CD4-positive, alpha-beta T cell (primary cell): ENCODE measurements around the gene SRP54. TPM values are rescaled to one million over a fixed set of nuclear protein-coding genes. Genes with fewer than 3 reads are reported as not detected.

Source experiments
- ATAC-seq: fragments of 200-7000 bp; cut with Tn5 transposase; one replicate; pipeline ENCODE4 v1.10.0; 2022; ENCODE audit warnings: mild to moderate bottlenecking; ENCODE audit not compliant: poor library complexity
- CTCF ChIA-PET: fragments of 350-600 bp; sonication (Branson Sonifier 250); formaldehyde crosslinking; loops from one replicate; lab custom pipeline; 2021; ENCODE audit warnings: antibody characterized with exemption, inconsistent platforms; lab: Charles Lee
- POLR2A ChIA-PET: fragments of 350-600 bp; sonication (Branson Sonifier 250); formaldehyde crosslinking; loops from one replicate; lab custom pipeline; 2021; ENCODE audit warnings: antibody characterized with exemption, inconsistent platforms; lab: Charles Lee
- DNase-seq, 14 experiments: peaks; one replicate each; pipeline ENCODE4 v3.0.0-alpha.2; 2013 to 2020; ENCODE audit warnings: mixed read lengths in 2 of 14
- H3K27ac ChIP-seq, 2 donors: one replicate each; pipeline versions ENCODE4 v1.5.1 to v1.7.0; 2013; ENCODE audit warnings: low read length in 2 of 2, low read depth in 1 of 2, mild to moderate bottlenecking in 1 of 2
- H3K27me3 ChIP-seq, 2 experiments: 1 replicate in 1 of 2; 2 replicates in 1 of 2; pipeline versions ENCODE4 v1.6.1 to v1.7.0; 2013; ENCODE audit warnings: low read length in 2 of 2, control low read depth in 1 of 2, mild to moderate bottlenecking in 1 of 2, moderate library complexity in 1 of 2; ENCODE audit not compliant: insufficient read depth in 2 of 2, control insufficient read depth in 1 of 2
- H3K36me3 ChIP-seq: one replicate; pipeline ENCODE4 v1.6.1; 2013; ENCODE audit warnings: low read length, control low read depth; ENCODE audit not compliant: insufficient read depth
- H3K4me1 ChIP-seq: one replicate; pipeline ENCODE4 v1.6.1; 2013; ENCODE audit warnings: low read length, control low read depth; ENCODE audit not compliant: insufficient read depth
- H3K4me3 ChIP-seq: one replicate; pipeline ENCODE4 v1.5.1; 2013; ENCODE audit warnings: mild to moderate bottlenecking, low read length, moderate library complexity
- H3K9me3 ChIP-seq, 2 experiments: 1 replicate in 1 of 2; 2 replicates in 1 of 2; pipeline versions ENCODE4 v1.6.1 to v1.7.0; 2013; ENCODE audit warnings: low read length in 2 of 2, mild to moderate bottlenecking in 2 of 2, control low read depth in 1 of 2, moderate library complexity in 1 of 2; ENCODE audit not compliant: control insufficient read depth in 1 of 2, insufficient read depth in 1 of 2
- H3K27ac Mint-ChIP-seq: one replicate; pipeline ENCODE4 v1.8.0; 2020; ENCODE audit warnings: mixed read lengths
- H3K27me3 Mint-ChIP-seq: one replicate; pipeline ENCODE4 v1.8.0; 2021; ENCODE audit warnings: mixed read lengths
- H3K36me3 Mint-ChIP-seq: one replicate; pipeline ENCODE4 v1.8.0; 2021; ENCODE audit warnings: low read depth, mixed read lengths
- H3K4me1 Mint-ChIP-seq: one replicate; pipeline ENCODE4 v1.8.0; 2021; ENCODE audit warnings: low read depth, mixed read lengths
- H3K4me3 Mint-ChIP-seq: one replicate; pipeline ENCODE4 v1.8.0; 2020; ENCODE audit warnings: mild to moderate bottlenecking, mixed read lengths
- H3K9me3 Mint-ChIP-seq: one replicate; pipeline ENCODE4 v1.8.0; 2020; ENCODE audit warnings: mixed read lengths
- CTCF ChIP-seq: fragments of 200-600 bp; IDR thresholded peaks from one replicate; pipeline ENCODE4 v1.8.0; 2022; ENCODE audit warnings: antibody characterized with exemption, mild to moderate bottlenecking
- intact Hi-C, 2 experiments: fragments of 100-400 bp; cut with DNase I in 1 of 2; cut with micrococcal nuclease in 1 of 2; formaldehyde crosslinking; loops; one replicate each; pipeline versions ENCODE4 v1.15.1 to v1.9.0; 2023 to 2025; cut with DNase I, micrococcal nuclease
- total RNA-seq, 174 experiments: library from RNA in 2 of 174; stranded (reverse) in 2 of 174; gene quantifications; one replicate each; pipeline ENCODE4 v1.2.3 and lab custom pipeline; 2021 to 2026

Gene SRP54
- total RNA-seq, 2 experiments from 2014 or later, result 30.3 to 32.7 TPM

- ATAC-seq (no peak), DNase-seq (no peak)
- ChIA-PET CTCF (no interaction called here), POLR2A (interaction anchor here (0.6 kb wide), 1 partner anchor 8 kb away, joined by 4 read pairs; no protein-coding TSS in a partner anchor)
- H3K4me3 ChIP-seq, result no peak overlapping the region
- Mint-ChIP-seq H3K4me1 (peaks cover under 1% of the 10 kb centered on the region), H3K27me3 (no peaks in the 10 kb centered on the region), H3K36me3 (peaks cover 77% of the 10 kb centered on the region), H3K27ac (no peak overlapping the region), H3K4me3 (no peak overlapping the region), H3K9me3 (no peaks in the 10 kb centered on the region)
- H3K36me3 ChIP-seq, result peaks cover 20% of the 10 kb centered on the region
- intact Hi-C loops, result no loop called here
- H3K27ac ChIP-seq, result no peak overlapping the region
- no peaks in the 10 kb centered on the region for H3K9me3 ChIP-seq
- no peak for TF ChIP-seq CTCF
- no peaks in the 10 kb centered on the region for H3K4me1 ChIP-seq
- no peaks in the 10 kb centered on the region for H3K27me3 ChIP-seq
These were observed 89.4 kb downstream of the SRP54 start for GRCh38 chr14:35072226-35072625.

GRCh38 chr14:35073486-35073885 lies 90.7 kb downstream of the SRP54 start:
- Mint-ChIP-seq H3K9me3 (no peaks in the 10 kb centered on the region), H3K27me3 (no peaks in the 10 kb centered on the region), H3K4me1 (no peaks in the 10 kb centered on the region), H3K27ac (no peak overlapping the region), H3K36me3 (peaks cover 70% of the 10 kb centered on the region), H3K4me3 (no peak overlapping the region)
- CTCF ChIA-PET, result no interaction called here
- Histone ChIP-seq H3K27me3 (no peaks in the 10 kb centered on the region), H3K27ac (no peak overlapping the region), H3K4me1 (no peaks in the 10 kb centered on the region), H3K4me3 (no peak overlapping the region), H3K9me3 (no peaks in the 10 kb centered on the region), H3K36me3 (peaks cover 21% of the 10 kb centered on the region)
- ATAC-seq (no peak), DNase-seq (no peak)
- no peak for TF ChIP-seq CTCF
- POLR2A ChIA-PET, result no interaction called here
- intact Hi-C loops, result no loop called here

- no peak overlapping the region for H3K4me3 ChIP-seq
- Mint-ChIP-seq H3K27me3 (no peaks in the 10 kb centered on the region), H3K9me3 (no peaks in the 10 kb centered on the region), H3K27ac (no peak overlapping the region), H3K4me3 (no peak overlapping the region), H3K36me3 (peaks cover 73% of the 10 kb centered on the region), H3K4me1 (no peaks in the 10 kb centered on the region)
- TF ChIP-seq CTCF, result no peak
- no peaks in the 10 kb centered on the region for H3K27me3 ChIP-seq
- no peak overlapping the region for H3K27ac ChIP-seq
- H3K4me1 ChIP-seq, result no peaks in the 10 kb centered on the region
- no peaks in the 10 kb centered on the region for H3K9me3 ChIP-seq
- intact Hi-C loops, result no loop called here
- ATAC-seq, result no peak
- CTCF ChIA-PET, result no interaction called here
- no peak for DNase-seq
- H3K36me3 ChIP-seq, result peaks cover 42% of the 10 kb centered on the region
- POLR2A ChIA-PET, result interaction anchor here (0.6 to 0.7 kb wide), 2 partner anchors 29 to 549 kb away, joined by 3 read pairs; no protein-coding TSS in a partner anchor
These were observed 95.3 kb downstream of the SRP54 start for GRCh38 chr14:35078082-35078481.

Other genes with a start within 250 kb of the SRP54 start
- 10 to 100 TPM; 46.5 to 52.3 TPM for gene BAZ1A, start 107.6 kb upstream of the SRP54 start, total RNA-seq
- gene FAM177A1, start 63.3 kb downstream of the SRP54 start, total RNA-seq, result 100 to 1,000 TPM; 172 to 186 TPM
- 10 to 100 TPM; 34.9 to 37.6 TPM for gene PPP2R3C, start 139.0 kb downstream of the SRP54 start, total RNA-seq
- 10 to 100 TPM; 27.0 to 32.0 TPM for gene PRORP, start 139.6 kb downstream of the SRP54 start, total RNA-seq